Motor neuron (in vitro differentiated cells): ENCODE data around the gene PAXIP1. TPM values are rescaled to one million over a fixed set of nuclear protein-coding genes. Genes with fewer than 3 reads are reported as not detected.

Experiments
- ATAC-seq, 8 experiments: fragments of 200-7000 bp; cut with Tn5 transposase; replicated peaks in 6 of 8; 2 replicates each; pipeline ENCODE4 v1.8.0; 2021; ENCODE audit warnings: mild to moderate bottlenecking in 8 of 8, moderate library complexity in 8 of 8
- H3K27ac ChIP-seq, 2 donors: fragments of 250-450 bp; sonication (Bioruptor Pico); 2 replicates each; pipeline ENCODE4 v1.9.0; 2021; ENCODE audit warnings: antibody characterized with exemption in 2 of 2, mild to moderate bottlenecking in 2 of 2, moderate library complexity in 1 of 2
- H3K4me1 ChIP-seq, 2 donors: fragments of 250-450 bp; sonication (Bioruptor Pico); replicated peaks in 1 of 2; 2 replicates each; pipeline ENCODE4 v1.6.1; 2021; ENCODE audit warnings: antibody characterized with exemption in 2 of 2, mild to moderate bottlenecking in 2 of 2, moderate library complexity in 1 of 2
- H3K4me3 ChIP-seq, 5 donors: fragments of 250-450 bp; sonication (Bioruptor Pico); 2 replicates each; pipeline ENCODE4 v1.9.0; 2021; ENCODE audit warnings: antibody characterized with exemption in 5 of 5, mild to moderate bottlenecking in 5 of 5, moderate library complexity in 4 of 5
- WGBS, 10 experiments: fragments of 450-650 bp; shearing (Covaris generic); methylation state at CpG; one replicate each; pipeline ENCODE4 v1.0.0; 2022; 5-methylcytosine and 5-hydroxymethylcytosine counted together
- in situ Hi-C, 9 experiments: fragments of 400-800 bp; cut with MboI; loops; one replicate each; pipeline ENCODE4 v1.15.0; 2021; ENCODE audit warnings: low sequenced_read_pairs in 9 of 9, low pct_unique_long_range_greater_than_20kb in 2 of 9; ENCODE audit not compliant: unreplicated experiment in 9 of 9
- total RNA-seq, 8 experiments: library from RNA; unstranded; fragments of 300-600 nt; gene quantifications; 2 replicates each; pipeline versions ENCODE4 v1.2.3 to v1.2.4, GENCODE V29; 2022

Gene PAXIP1
- total RNA-seq, 8 experiments from 2014 or later = 4.9 to 30.6 (median 8.7) TPM

- 82 to 100% (median 91%) methylated on average over 1 to 6 of the region's 6 CpGs; no CpG with 5 or more reads in 3 of the 10 experiments for WGBS, 10 experiments
- Histone ChIP-seq H3K4me3 (no peak overlapping the region), H3K27ac (no peak overlapping the region), H3K4me1 (no peaks in the 10 kb centered on the region)
- in situ Hi-C loops = no loop called here
- ATAC-seq = no peak
Measured at GRCh38 chr7:154985230-154985629, 17.7 kb downstream of the PAXIP1 start.

- Histone ChIP-seq H3K27ac (no peak overlapping the region), H3K4me1 (no peaks in the 10 kb centered on the region), H3K4me3 (no peak overlapping the region)
- WGBS, 10 experiments = 30 to 97% (median 89%) methylated on average over 3 to 6 of the region's 6 CpGs
- no peak for ATAC-seq
- in situ Hi-C loops = no loop called here
Measured at GRCh38 chr7:154984601-154985188, 18.2 kb downstream of the PAXIP1 start.

- Histone ChIP-seq H3K27ac (no peak overlapping the region), H3K4me3 (no peak overlapping the region), H3K4me1 (no peaks in the 10 kb centered on the region)
- in situ Hi-C loops = no loop called here
- WGBS, 10 experiments = 0 to 100% (median 87%) methylated on average over 1 to 3 of the region's 3 CpGs
- peak in 3 of 8 experiments; percentile 78 to 86 (median 86) for ATAC-seq
Measured at GRCh38 chr7:154978017-154978416, 24.9 kb downstream of the PAXIP1 start.

- in situ Hi-C loops = no loop called here
- no peak overlapping the region for H3K27ac ChIP-seq
- no peaks in the 10 kb centered on the region for H3K4me1 ChIP-seq
- ATAC-seq = peak in 3 of 8 experiments; percentile 83 to 86 (median 84)
- H3K4me3 ChIP-seq = no peak overlapping the region
- WGBS, 10 experiments = 0 to 100% (median 91%) methylated on average over 3 to 6 of the region's 6 CpGs; no CpG with 5 or more reads in 1 of the 10 experiments
Measured at GRCh38 chr7:154977250-154977649, 25.7 kb downstream of the PAXIP1 start.

GRCh38 chr7:154976844-154977243 lies 26.1 kb downstream of the PAXIP1 start:
- no peak overlapping the region for H3K27ac ChIP-seq
- no peak overlapping the region for H3K4me3 ChIP-seq
- WGBS, 10 experiments = 8 to 100% (median 91%) methylated on average over 1 to 4 of the region's 4 CpGs; no CpG with 5 or more reads in 1 of the 10 experiments
- no peaks in the 10 kb centered on the region for H3K4me1 ChIP-seq
- in situ Hi-C loops = no loop called here
- peak in 2 of 8 experiments; percentile 19 to 56 for ATAC-seq

GRCh38 chr7:154975984-154976383 lies 26.9 kb downstream of the PAXIP1 start:
- in situ Hi-C loops = no loop called here
- Histone ChIP-seq H3K4me3 (no peak overlapping the region), H3K4me1 (no peaks in the 10 kb centered on the region), H3K27ac (no peak overlapping the region)
- WGBS, 10 experiments = 85 to 100% (median 97%) methylated on average over 1 to 7 of the region's 7 CpGs; no CpG with 5 or more reads in 1 of the 10 experiments
- ATAC-seq = no peak

- WGBS, 10 experiments = 86 to 100% (median 95%) methylated on average over 4 to 6 of the region's 7 CpGs; no CpG with 5 or more reads in 3 of the 10 experiments
- Histone ChIP-seq H3K27ac (no peak overlapping the region), H3K4me1 (no peaks in the 10 kb centered on the region), H3K4me3 (no peak overlapping the region)
- in situ Hi-C loops = no loop called here
- ATAC-seq = no peak
Measured at GRCh38 chr7:154973381-154973780, 29.5 kb downstream of the PAXIP1 start.

- Histone ChIP-seq H3K27ac (no peak overlapping the region), H3K4me3 (no peak overlapping the region), H3K4me1 (no peaks in the 10 kb centered on the region)
- in situ Hi-C loops = no loop called here
- no peak for ATAC-seq
- WGBS, 10 experiments = 74 to 100% (median 89%) methylated on average over 1 to 9 of the region's 11 CpGs; no CpG with 5 or more reads in 4 of the 10 experiments
Measured at GRCh38 chr7:154968336-154969001, 34.5 kb downstream of the PAXIP1 start.

GRCh38 chr7:154967401-154967955 lies 35.4 kb downstream of the PAXIP1 start:
- peak in 2 of 8 experiments; percentile 47 to 73 for ATAC-seq
- in situ Hi-C loops = no loop called here
- 50 to 100% (median 84%) methylated on average over 1 to 3 of the region's 3 CpGs; no CpG with 5 or more reads in 2 of the 10 experiments for WGBS, 10 experiments

GRCh38 chr7:154965014-154965413 lies 37.9 kb downstream of the PAXIP1 start:
- in situ Hi-C loops = no loop called here
- WGBS, 10 experiments = 67 to 100% (median 94%) methylated on average over 3 to 4 of the region's 6 CpGs; no CpG with 5 or more reads in 4 of the 10 experiments
- no peak overlapping the region for H3K27ac ChIP-seq
- H3K4me3 ChIP-seq = no peak overlapping the region
- ATAC-seq = peak in 1 of 8 experiments; percentile 33
- H3K4me1 ChIP-seq = no peaks in the 10 kb centered on the region

More at GRCh38 chr7:154967401-154967955, 35.4 kb downstream of the PAXIP1 start:
- no peaks in the 10 kb centered on the region for H3K4me1 ChIP-seq
- H3K4me3 ChIP-seq = no peak overlapping the region
- no peak overlapping the region for H3K27ac ChIP-seq

GRCh38 chr7:154960063-154960790 lies 42.7 kb downstream of the PAXIP1 start:
- in situ Hi-C loops = no loop called here
- ATAC-seq = peak in 1 of 8 experiments; percentile 66
- no peak overlapping the region for H3K27ac ChIP-seq
- WGBS, 10 experiments = 70 to 100% (median 93%) methylated on average over 2 to 10 of the region's 10 CpGs
- no peak overlapping the region for H3K4me3 ChIP-seq
- H3K4me1 ChIP-seq = no peaks in the 10 kb centered on the region

GRCh38 chr7:154956427-154956826 lies 46.5 kb downstream of the PAXIP1 start:
- H3K27ac ChIP-seq = no peak overlapping the region
- no peaks in the 10 kb centered on the region for H3K4me1 ChIP-seq
- H3K4me3 ChIP-seq = no peak overlapping the region
- WGBS, 10 experiments = 0 to 100% (median 81%) methylated on average over 1 to 5 of the region's 6 CpGs; no CpG with 5 or more reads in 1 of the 10 experiments
- peak in 2 of 8 experiments; percentile 52 to 69 for ATAC-seq
- in situ Hi-C loops = no loop called here
